ENCODE measurements around the gene AGTPBP1.

- no peak for TF ChIP-seq CTCF (IDR thresholded peaks at IDR 0.05)
- no peak for TF ChIP-seq POLR2A (IDR thresholded peaks at IDR 0.05)
Measured at GRCh38 chr9:85615792-85616191, 126.0 kb downstream of the AGTPBP1 start.
